Glutamatergic neuron (in vitro differentiated cells): Measurements from ENCODE around the gene DHRS2. TPM values are rescaled to one million over a fixed set of nuclear protein-coding genes. Genes with fewer than 3 reads are reported as not detected.

Experiments used
- DNase-seq: peaks from one replicate; pipeline ENCODE4 v3.0.0; 2022
- H3K27ac Mint-ChIP-seq: one replicate; pipeline ENCODE4 v1.8.0; 2020; ENCODE audit warnings: mild to moderate bottlenecking, mixed read lengths, inconsistent platforms; ENCODE audit not compliant: unreplicated experiment
- H3K27me3 Mint-ChIP-seq: one replicate; pipeline ENCODE4 v1.8.0; 2020; ENCODE audit warnings: mild to moderate bottlenecking, moderate library complexity, mixed read lengths, inconsistent platforms; ENCODE audit not compliant: unreplicated experiment
- H3K36me3 Mint-ChIP-seq: one replicate; pipeline ENCODE4 v1.8.0; 2020; ENCODE audit warnings: mild to moderate bottlenecking, mixed read lengths, inconsistent platforms; ENCODE audit not compliant: unreplicated experiment
- H3K4me1 Mint-ChIP-seq: one replicate; pipeline ENCODE4 v1.8.0; 2020; ENCODE audit warnings: mild to moderate bottlenecking, low read depth, mixed read lengths, inconsistent platforms; ENCODE audit not compliant: unreplicated experiment
- H3K4me3 Mint-ChIP-seq: one replicate; pipeline ENCODE4 v1.8.0; 2020; ENCODE audit warnings: mild to moderate bottlenecking, mixed read lengths, inconsistent platforms; ENCODE audit not compliant: unreplicated experiment
- H3K9me3 Mint-ChIP-seq: one replicate; pipeline ENCODE4 v1.8.0; 2020; ENCODE audit warnings: mild to moderate bottlenecking, moderate library complexity, mixed read lengths, inconsistent platforms; ENCODE audit not compliant: unreplicated experiment
- total RNA-seq: library from RNA; stranded (reverse); fragmentation: NEBNext Ultra II Directional; extraction: Animal tissue kit (Norgen Biotek cat#: 25700); gene quantifications from one replicate; pipeline ENCODE4 v1.2.1, GENCODE V29; 2021; ENCODE audit not compliant: unreplicated experiment
- TF ChIP-seq, protein P1 (sequence below): fragments of 200-600 bp; sonication (generic); IDR thresholded peaks from one replicate; pipeline ENCODE4 v1.5.0; 2021; ENCODE audit not compliant: partially characterized antibody, unreplicated experiment

The DHRS2 gene
- total RNA-seq, 1 donor from 2014 or later: 0.42 TPM

DNA sequence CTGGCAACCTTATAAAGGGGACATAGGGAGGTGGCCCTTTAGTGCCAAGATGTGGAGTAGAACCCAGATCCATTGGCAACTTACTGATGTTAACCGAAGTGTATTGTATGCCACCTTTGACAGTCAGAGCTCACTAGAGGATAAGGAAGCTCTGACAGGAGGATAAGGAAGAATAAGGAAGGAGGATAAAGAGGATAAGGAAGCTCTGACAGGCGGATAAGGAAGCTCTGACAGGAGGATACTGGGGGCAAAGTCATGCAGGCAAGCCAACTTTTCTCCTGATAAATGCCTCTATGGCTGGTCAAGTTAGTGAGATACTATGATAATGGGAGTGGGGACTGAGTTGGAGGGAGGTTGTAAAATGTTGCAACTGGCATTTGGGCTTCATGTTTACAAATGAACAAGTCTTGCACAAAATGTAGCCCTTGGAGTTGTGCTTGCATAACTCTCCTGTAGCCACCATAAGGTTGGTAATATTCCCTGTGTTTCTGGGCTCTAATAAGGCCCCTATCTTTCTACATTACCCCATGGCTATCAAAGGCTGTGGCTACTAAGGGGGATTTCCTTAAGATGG, 17.7 kb upstream of the DHRS2 start:
- TF ChIP-seq, protein P1, sequence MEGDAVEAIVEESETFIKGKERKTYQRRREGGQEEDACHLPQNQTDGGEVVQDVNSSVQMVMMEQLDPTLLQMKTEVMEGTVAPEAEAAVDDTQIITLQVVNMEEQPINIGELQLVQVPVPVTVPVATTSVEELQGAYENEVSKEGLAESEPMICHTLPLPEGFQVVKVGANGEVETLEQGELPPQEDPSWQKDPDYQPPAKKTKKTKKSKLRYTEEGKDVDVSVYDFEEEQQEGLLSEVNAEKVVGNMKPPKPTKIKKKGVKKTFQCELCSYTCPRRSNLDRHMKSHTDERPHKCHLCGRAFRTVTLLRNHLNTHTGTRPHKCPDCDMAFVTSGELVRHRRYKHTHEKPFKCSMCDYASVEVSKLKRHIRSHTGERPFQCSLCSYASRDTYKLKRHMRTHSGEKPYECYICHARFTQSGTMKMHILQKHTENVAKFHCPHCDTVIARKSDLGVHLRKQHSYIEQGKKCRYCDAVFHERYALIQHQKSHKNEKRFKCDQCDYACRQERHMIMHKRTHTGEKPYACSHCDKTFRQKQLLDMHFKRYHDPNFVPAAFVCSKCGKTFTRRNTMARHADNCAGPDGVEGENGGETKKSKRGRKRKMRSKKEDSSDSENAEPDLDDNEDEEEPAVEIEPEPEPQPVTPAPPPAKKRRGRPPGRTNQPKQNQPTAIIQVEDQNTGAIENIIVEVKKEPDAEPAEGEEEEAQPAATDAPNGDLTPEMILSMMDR: no peak
- H3K4me3 Mint-ChIP-seq: no peak overlapping the region
- no peaks in the 10 kb centered on the region for H3K27me3 Mint-ChIP-seq
- H3K4me1 Mint-ChIP-seq: no peaks in the 10 kb centered on the region
- DNase-seq: no peak
- H3K9me3 Mint-ChIP-seq: no peaks in the 10 kb centered on the region
- no peak overlapping the region for H3K27ac Mint-ChIP-seq
- H3K36me3 Mint-ChIP-seq: no peaks in the 10 kb centered on the region

DNA sequence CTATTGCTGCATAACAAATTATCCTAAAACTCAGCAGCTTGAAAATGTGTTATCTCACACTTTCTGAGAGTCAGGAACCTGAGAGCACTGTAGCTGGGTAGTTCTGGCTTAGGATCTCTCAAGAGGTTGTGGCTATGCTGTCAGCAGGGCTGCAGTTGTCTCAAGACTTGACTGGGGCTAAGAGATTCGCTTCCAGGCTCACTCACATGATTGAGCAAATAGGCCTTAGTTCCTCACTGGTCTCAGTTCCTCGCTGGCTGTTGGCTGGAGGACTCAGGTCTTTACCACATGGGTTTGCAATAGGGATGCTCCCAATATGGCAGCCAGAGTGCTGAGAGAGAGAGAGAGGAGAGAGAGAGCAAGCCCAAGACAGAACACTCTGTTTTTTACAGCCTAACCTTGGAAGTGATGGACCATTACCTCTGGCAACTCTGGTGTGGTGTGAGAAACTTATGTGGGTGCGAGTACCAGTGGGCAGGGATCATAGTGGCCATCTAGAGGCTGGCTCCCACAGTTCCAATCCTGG, 15.9 kb upstream of the DHRS2 start:
- Mint-ChIP-seq H3K36me3 (peaks cover 5% of the 10 kb centered on the region), H3K4me1 (no peaks in the 10 kb centered on the region), H3K27ac (no peak overlapping the region), H3K9me3 (peaks cover 1% of the 10 kb centered on the region), H3K27me3 (no peaks in the 10 kb centered on the region), H3K4me3 (no peak overlapping the region)
- DNase-seq: no peak
- TF ChIP-seq, protein P1: no peak

DNA sequence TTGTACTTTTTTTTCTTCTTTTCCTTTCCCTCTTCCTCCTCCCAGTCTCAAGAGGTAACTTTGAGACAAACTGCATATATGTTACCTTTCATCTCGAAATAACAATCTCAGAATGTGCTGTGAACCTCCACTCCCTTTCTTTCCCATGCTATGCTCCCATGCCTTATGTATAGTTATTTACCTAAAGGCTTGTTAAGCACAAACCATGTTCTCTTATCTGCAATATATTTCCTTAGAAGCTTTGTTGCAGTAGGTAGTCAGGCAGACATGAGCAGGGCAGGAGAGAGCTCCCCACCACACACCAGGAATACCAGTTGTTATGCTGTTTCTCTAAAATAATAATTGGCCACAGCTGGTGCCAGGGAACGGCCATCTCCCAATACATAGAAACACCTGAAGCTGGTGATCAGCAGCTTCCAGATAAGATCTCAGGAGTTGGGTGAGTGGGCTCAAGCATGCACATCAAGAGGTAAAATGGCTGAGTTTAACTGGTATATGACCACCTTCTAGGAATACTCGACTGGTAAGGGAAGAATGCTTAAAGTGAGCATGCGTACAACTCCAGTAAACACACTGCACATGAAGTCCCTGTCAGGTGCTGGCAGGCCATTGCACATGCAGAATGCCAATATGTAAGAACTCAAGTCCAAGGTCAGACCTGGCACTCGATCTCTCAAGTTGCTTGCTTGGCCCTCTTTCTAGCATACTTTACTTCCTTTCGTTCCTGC, 14.8 kb upstream of the DHRS2 start:
- H3K4me3 Mint-ChIP-seq: no peak overlapping the region
- TF ChIP-seq, protein P1: no peak
- H3K9me3 Mint-ChIP-seq: peaks cover 2% of the 10 kb centered on the region
- no peak for DNase-seq
- H3K36me3 Mint-ChIP-seq: peaks cover 5% of the 10 kb centered on the region
- H3K4me1 Mint-ChIP-seq: no peaks in the 10 kb centered on the region
- no peaks in the 10 kb centered on the region for H3K27me3 Mint-ChIP-seq
- H3K27ac Mint-ChIP-seq: no peak overlapping the region

DNA sequence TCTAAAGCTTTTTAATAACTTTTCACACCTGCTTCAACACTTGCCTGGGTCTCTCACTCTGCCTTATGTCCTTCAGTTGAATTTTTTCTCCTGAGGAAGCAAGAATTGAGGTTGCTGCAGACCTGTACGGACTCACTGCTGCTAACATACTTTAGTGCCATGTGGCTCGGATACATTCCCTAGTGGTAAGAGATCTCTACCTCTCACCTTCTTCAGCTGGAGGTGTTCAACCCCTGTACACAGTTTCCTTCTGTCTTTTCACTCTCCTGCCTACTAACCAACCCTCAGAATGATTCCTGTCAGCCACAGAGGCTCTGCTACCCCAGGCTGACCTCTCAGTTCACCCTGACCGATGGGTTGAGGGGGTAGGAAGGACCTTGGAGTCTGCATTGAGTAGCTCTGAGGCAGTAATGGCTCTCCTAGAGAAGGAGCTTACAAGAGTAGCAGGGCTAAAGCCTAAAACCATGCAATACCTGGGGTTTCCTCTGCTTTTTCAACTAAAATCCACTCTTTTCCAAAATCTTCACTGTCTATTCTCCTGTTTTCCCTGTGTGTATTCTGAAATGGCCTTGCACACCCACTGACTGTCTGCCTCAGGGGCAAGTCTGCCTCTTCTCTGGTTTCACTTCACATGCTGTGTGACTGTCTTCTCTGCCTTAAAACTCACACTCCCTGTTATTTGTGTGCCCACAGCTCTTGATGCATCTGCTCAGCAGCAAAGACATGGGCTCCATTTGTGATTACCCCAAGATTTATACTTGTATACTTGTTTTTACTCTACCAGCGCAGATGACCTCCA, 14.0 kb upstream of the DHRS2 start:
- H3K36me3 Mint-ChIP-seq: peaks cover 5% of the 10 kb centered on the region
- H3K27me3 Mint-ChIP-seq: no peaks in the 10 kb centered on the region
- no peaks in the 10 kb centered on the region for H3K4me1 Mint-ChIP-seq
- H3K9me3 Mint-ChIP-seq: peaks cover 2% of the 10 kb centered on the region
- no peak for DNase-seq
- TF ChIP-seq, protein P1: no peak
- H3K27ac Mint-ChIP-seq: no peak overlapping the region
- no peak overlapping the region for H3K4me3 Mint-ChIP-seq
